Measurements from ENCODE around the gene PSMA3. TPM values are rescaled to one million over a fixed set of nuclear protein-coding genes. Genes with fewer than 3 reads are reported as not detected.

PSMA3 gene
- total RNA-seq, 2 donors from 2014 or later, result 78.9 to 85.3 TPM

DNA sequence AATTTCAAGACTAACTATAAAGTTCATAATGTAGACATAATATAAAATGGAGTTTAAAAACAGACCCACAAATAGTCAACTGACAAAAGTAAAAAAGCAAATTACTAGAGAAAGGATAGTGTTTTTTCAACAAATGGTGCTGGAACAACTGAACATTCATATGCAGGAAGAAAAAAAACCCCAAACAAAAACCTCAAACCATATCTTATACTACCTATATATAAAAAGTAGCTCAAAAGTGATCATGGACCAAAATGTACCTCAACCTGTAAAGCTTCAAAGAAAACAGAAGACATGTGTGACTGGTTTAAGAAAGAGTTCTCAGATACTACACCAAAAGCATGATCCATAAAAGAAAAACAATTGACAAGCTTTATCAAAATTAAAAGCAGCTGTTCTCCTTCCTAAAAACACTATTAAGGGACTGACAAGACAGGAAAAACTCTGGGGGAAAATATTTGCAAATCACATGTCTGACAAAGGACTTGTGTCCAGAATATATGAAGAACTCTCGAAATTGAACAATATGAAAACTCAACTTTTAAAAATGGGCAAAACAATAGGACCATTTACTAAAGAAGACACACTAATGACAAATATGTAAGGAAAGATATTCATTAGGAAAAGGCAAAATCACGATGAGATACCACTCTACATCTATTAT is 31.0 kb downstream of the PSMA3 start:
- TF ChIP-seq, protein P1, sequence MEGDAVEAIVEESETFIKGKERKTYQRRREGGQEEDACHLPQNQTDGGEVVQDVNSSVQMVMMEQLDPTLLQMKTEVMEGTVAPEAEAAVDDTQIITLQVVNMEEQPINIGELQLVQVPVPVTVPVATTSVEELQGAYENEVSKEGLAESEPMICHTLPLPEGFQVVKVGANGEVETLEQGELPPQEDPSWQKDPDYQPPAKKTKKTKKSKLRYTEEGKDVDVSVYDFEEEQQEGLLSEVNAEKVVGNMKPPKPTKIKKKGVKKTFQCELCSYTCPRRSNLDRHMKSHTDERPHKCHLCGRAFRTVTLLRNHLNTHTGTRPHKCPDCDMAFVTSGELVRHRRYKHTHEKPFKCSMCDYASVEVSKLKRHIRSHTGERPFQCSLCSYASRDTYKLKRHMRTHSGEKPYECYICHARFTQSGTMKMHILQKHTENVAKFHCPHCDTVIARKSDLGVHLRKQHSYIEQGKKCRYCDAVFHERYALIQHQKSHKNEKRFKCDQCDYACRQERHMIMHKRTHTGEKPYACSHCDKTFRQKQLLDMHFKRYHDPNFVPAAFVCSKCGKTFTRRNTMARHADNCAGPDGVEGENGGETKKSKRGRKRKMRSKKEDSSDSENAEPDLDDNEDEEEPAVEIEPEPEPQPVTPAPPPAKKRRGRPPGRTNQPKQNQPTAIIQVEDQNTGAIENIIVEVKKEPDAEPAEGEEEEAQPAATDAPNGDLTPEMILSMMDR (IDR thresholded peaks at IDR 0.05), result no peak
- H3K4me3 ChIP-seq, result no peak overlapping the region
- H3K27ac ChIP-seq, result peak overlapping the region in 1 of 2 donors; percentile 77
- H3K36me3 ChIP-seq, result peaks cover 44% of the 10 kb centered on the region
- peaks cover 0 to 51% of the 10 kb centered on the region in 2 donors for H3K4me1 ChIP-seq
- H3K9me3 ChIP-seq, result no peaks in the 10 kb centered on the region
- no peaks in the 10 kb centered on the region for H3K27me3 ChIP-seq
- DNase-seq (ENCODE audit: low spot score), result no peak

DNA sequence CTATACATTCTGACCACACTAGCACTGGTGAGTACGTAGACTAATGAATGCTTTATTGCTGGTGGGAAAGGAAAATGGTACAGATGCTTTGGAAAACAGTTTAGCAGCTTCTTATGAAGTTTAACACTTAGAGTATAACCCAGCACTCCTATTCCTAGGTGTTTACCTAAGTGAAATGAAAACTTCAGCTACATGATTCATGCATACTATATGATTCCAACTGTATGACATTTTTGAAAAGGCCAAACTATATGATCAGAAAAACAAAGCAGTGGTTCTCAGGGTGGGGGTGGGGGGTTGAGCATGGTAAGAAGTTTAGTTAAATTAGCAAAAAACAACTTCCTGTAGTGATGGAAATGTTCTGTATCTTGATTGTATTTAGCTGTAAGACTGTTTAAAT is 31.6 kb downstream of the PSMA3 start:
- Histone ChIP-seq H3K36me3 (peaks cover 41% of the 10 kb centered on the region), H3K27me3 (no peaks in the 10 kb centered on the region), H3K4me1 (peaks cover 0 to 53% of the 10 kb centered on the region in 2 donors), H3K4me3 (no peak overlapping the region), H3K9me3 (no peaks in the 10 kb centered on the region), H3K27ac (no peak overlapping the region)
- TF ChIP-seq, protein P1 (IDR thresholded peaks at IDR 0.05), result no peak
- no peak for DNase-seq (ENCODE audit: low spot score)

DNA sequence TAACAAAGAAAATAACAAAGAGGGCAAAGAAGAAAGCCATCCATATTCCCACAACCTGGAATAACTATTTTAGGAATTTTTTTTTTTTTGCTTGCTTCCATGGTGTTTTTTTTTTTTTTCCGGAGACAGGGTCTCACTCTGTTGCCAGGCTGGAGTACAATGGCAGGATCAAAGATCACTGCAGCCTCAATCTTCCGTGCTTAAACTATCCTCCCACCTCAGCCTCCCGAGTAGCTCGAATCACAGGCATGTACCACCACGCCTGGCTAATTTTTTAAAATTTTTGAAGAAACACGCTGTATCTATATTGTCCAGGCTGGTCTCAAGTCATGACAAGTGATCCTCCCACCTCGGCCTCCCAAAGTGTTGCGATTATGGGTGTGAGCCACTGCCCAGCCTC is 33.5 kb downstream of the PSMA3 start:
- no peak for DNase-seq (ENCODE audit: low spot score)
- H3K27me3 ChIP-seq, result no peaks in the 10 kb centered on the region
- peaks cover 0 to 54% of the 10 kb centered on the region in 2 donors for H3K4me1 ChIP-seq
- TF ChIP-seq, protein P1 (IDR thresholded peaks at IDR 0.05), result no peak
- H3K9me3 ChIP-seq, result no peaks in the 10 kb centered on the region
- peaks cover 26% of the 10 kb centered on the region for H3K36me3 ChIP-seq
- no peak overlapping the region for H3K27ac ChIP-seq
- no peak overlapping the region for H3K4me3 ChIP-seq

DNA sequence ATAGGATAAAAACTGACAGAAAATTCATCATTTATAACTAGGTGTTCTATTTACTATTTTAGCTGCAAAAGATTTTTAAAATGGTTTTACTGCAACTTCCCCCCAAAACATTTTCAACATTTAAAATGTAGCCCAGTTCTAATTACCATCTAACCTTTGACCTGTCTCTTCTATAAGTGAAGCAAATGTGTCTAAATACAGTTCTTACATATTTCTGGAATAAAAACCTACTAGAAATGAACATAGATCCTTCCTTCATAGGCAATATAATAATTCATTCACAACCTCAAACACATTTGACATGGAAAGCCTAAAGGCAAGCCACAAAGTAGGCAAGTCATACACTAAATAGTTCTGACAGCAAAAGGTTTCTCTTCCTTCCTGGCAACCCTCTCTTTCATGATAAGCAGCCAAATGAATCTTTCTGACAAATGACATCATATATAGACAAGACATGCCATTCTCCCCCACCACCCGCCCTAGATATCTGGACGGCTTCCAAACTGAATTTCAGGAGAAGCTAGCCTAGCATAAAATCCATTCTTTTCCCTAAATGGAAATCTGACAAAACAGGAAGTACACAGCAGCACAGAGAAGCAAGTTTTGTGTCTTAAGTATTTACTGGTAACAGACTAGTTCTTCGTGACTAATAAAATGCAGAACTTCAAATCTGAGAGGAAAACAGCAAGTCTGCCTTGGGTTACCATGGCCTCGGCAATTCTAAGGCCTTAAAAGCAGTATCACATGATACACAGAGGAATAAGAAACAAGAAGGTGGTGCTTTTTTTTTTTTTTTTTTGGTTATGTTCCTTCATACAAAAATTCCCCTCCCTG is 36.5 kb downstream of the PSMA3 start:
- TF ChIP-seq, protein P1 (IDR thresholded peaks at IDR 0.05), result no peak
- peaks cover 33% of the 10 kb centered on the region for H3K36me3 ChIP-seq
- peaks cover 0 to 51% of the 10 kb centered on the region in 2 donors for H3K4me1 ChIP-seq
- no peaks in the 10 kb centered on the region for H3K9me3 ChIP-seq
- no peak for DNase-seq (ENCODE audit: low spot score)
- H3K4me3 ChIP-seq, result peak overlapping the region in 1 of 2 donors; percentile 7
- H3K27me3 ChIP-seq, result no peaks in the 10 kb centered on the region
- H3K27ac ChIP-seq, result peak overlapping the region; percentile 66 to 91

DNA sequence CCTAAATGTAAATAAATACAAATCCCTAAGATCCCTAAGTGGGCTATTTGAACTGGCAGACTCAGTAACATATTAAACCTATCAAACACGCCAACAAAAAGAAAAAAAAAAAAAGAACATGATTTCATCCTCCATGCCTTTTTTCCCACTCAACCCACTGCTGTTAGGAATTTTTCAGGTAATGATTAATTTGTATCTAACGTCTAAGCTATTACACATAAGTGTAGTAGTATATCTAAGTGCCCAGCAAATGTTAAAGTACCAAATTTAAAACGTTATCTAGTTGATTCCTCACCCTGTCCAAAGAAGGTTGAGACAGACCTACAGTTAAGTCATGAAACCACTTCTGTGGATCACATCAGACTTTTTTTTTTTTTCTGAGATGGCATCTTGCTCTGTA is 37.3 kb downstream of the PSMA3 start:
- peaks cover 0 to 44% of the 10 kb centered on the region in 2 donors for H3K4me1 ChIP-seq
- H3K27ac ChIP-seq, result peak overlapping the region; percentile 66 to 91
- TF ChIP-seq, protein P1 (IDR thresholded peaks at IDR 0.05), result no peak
- peaks cover 41% of the 10 kb centered on the region for H3K36me3 ChIP-seq
- no peaks in the 10 kb centered on the region for H3K9me3 ChIP-seq
- no peak overlapping the region for H3K4me3 ChIP-seq
- no peak for DNase-seq (ENCODE audit: low spot score)
- H3K27me3 ChIP-seq, result no peaks in the 10 kb centered on the region
